ENCODE measurements around the gene MPZL3.

Gene MPZL3

DNA sequence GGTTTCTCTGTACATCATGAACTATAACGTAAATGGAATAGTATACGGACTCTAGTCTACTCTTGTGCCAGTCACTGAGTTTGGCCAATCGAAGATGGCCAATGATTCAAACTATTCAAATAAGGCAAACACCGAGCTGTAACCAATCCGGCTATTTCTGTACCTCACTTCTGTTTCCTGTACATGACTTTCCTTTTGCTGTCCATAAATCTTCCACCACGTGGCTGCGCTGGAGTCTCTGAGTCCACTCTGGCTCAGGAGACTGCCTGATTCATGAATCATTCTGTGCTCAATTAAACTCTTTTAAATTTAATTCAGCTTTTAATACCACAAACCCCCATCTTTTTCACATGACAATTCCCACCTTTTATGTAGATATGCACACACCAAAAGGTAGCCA is 25.9 kb downstream of the MPZL3 start:
- H3K27ac ChIP-seq (ENCODE audit: low read depth, low read length), result no peak overlapping the region

DNA sequence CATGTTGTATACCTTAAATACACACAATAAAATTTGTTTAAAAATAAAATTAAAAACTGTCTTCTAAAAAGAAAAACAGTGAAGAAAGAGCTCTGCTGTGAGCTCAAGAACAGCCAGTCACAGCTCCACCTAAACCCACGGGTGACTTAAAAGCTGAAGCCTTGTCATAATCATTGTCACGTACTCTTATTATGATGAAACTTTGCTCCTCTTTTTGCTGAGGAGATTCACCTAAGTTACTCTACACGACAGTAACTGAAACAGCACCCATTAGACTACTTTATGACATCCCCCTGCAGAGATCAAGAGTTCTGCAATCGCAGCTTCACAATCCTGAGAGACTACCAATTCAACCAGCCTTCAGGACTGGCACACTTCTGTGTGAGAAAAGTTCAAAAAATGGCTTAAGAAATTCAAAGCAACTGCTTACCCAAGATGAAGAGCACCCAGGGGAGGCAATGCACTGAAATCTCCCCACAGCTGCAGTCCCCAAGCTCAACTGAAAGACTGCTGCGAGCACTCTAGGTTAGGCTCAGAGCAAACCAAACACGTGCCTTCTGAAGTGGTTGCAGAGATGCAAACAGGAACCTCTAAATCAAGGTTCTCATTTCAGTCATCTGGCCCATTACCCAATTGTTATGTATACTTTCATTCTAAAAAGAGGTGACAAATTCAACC is 27.5 kb downstream of the MPZL3 start, which contains the start of gene JAML:
TSS of gene JAML (minus strand) at position 501 of the 678 bp plus-strand sequence. CDS start 10,145 bp downstream, outside the sequence.
- no peak within 1 kb of the TSS for H3K27ac ChIP-seq (ENCODE audit: low read depth, low read length)
- peak within 1 kb of the TSS; percentile 4 to 51 (median 25) for H3K4me3 ChIP-seq (ENCODE audit: low read depth in 1 of 5, low read length in 5 of 5)
- peaks cover 0 to 38% (median 21%) of the 10 kb centered on the region in 5 donors for H3K4me1 ChIP-seq (ENCODE audit: control insufficient read depth in 5 of 5, insufficient read depth in 5 of 5, low read length in 5 of 5)
- H3K9me3 ChIP-seq (ENCODE audit: control insufficient read depth in 5 of 5, low read length in 5 of 5), result no peaks in the 10 kb centered on the region
- H3K27me3 ChIP-seq (ENCODE audit: control insufficient read depth in 5 of 5, insufficient read depth in 4 of 5, low read length in 5 of 5), result peaks cover 0 to 6% (median 0%) of the 10 kb centered on the region in 5 donors
- H3K9ac ChIP-seq (ENCODE audit: low read length in 5 of 5), result peak within 1 kb of the TSS in 1 of 5 donors; percentile 22
- H3K36me3 ChIP-seq (ENCODE audit: control insufficient read depth in 5 of 5, insufficient read depth in 5 of 5, low read length in 5 of 5), result no peaks in the 10 kb centered on the region

More for the DNA sequence above, 25.9 kb downstream of the MPZL3 start:
- H3K9ac ChIP-seq (ENCODE audit: low read length in 5 of 5), result no peak overlapping the region
- peaks cover 0 to 31% (median 19%) of the 10 kb centered on the region in 5 donors for H3K4me1 ChIP-seq (ENCODE audit: control insufficient read depth in 5 of 5, insufficient read depth in 5 of 5, low read length in 5 of 5)
- no peaks in the 10 kb centered on the region for H3K9me3 ChIP-seq (ENCODE audit: control insufficient read depth in 5 of 5, low read length in 5 of 5)
- H3K36me3 ChIP-seq (ENCODE audit: control insufficient read depth in 5 of 5, insufficient read depth in 5 of 5, low read length in 5 of 5), result no peaks in the 10 kb centered on the region
- no peaks in the 10 kb centered on the region for H3K27me3 ChIP-seq (ENCODE audit: control insufficient read depth in 5 of 5, insufficient read depth in 4 of 5, low read length in 5 of 5)
- H3K4me3 ChIP-seq (ENCODE audit: low read depth in 1 of 5, low read length in 5 of 5), result no peak overlapping the region

DNA sequence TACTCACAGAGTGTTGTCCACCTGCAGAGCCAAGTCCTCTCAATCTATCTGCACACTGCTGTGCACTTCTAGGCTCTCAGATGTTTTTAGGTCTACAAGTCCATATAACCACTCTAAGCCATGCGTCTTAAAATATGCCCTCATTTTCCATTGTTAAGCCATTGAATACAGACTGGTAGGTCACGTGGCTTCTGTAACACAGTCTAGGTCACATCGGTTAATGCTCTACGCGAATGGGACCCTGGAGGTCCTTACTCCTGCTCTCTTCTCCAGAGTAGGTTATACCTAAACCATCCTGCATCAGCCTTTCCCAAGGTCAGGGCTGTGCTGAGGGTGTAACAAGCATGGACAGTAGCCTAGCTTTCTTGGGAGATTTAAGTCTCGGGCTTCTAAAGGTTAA is 28.2 kb downstream of the MPZL3 start:
- H3K27ac ChIP-seq (ENCODE audit: low read depth, low read length), result no peak overlapping the region
- H3K4me1 ChIP-seq (ENCODE audit: control insufficient read depth in 5 of 5, insufficient read depth in 5 of 5, low read length in 5 of 5), result peaks cover 0 to 39% (median 25%) of the 10 kb centered on the region in 5 donors
- H3K36me3 ChIP-seq (ENCODE audit: control insufficient read depth in 5 of 5, insufficient read depth in 5 of 5, low read length in 5 of 5), result no peaks in the 10 kb centered on the region
- no peak overlapping the region for H3K9ac ChIP-seq (ENCODE audit: low read length in 5 of 5)
- H3K4me3 ChIP-seq (ENCODE audit: low read depth in 1 of 5, low read length in 5 of 5), result peak overlapping the region; percentile 4 to 51 (median 25)
- peaks cover 0 to 6% (median 0%) of the 10 kb centered on the region in 5 donors for H3K27me3 ChIP-seq (ENCODE audit: control insufficient read depth in 5 of 5, insufficient read depth in 4 of 5, low read length in 5 of 5)
- H3K9me3 ChIP-seq (ENCODE audit: control insufficient read depth in 5 of 5, low read length in 5 of 5), result no peaks in the 10 kb centered on the region

DNA sequence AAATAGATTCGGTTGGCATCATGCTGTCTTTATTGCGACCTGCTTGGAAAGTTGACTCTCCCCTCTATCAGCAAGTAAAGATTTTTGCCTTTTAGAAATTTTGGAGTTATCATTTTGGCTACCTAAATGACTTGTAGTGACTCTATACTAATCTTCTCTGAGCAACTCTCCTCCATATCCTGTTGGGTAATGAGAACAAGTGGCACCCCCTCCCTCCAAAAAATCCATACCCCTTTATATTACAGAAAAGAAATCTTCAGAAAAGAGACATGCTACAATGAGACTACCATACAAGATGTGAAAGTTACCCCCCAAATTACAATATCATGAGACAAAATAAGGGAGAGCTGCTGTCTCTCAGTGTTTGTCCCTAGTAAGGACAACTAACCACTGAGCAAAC is 28.6 kb downstream of the MPZL3 start:
- peak overlapping the region in 4 of 5 donors; percentile 11 to 51 (median 38) for H3K4me3 ChIP-seq (ENCODE audit: low read depth in 1 of 5, low read length in 5 of 5)
- no peak overlapping the region for H3K27ac ChIP-seq (ENCODE audit: low read depth, low read length)
- no peak overlapping the region for H3K9ac ChIP-seq (ENCODE audit: low read length in 5 of 5)
- no peaks in the 10 kb centered on the region for H3K36me3 ChIP-seq (ENCODE audit: control insufficient read depth in 5 of 5, insufficient read depth in 5 of 5, low read length in 5 of 5)
- H3K4me1 ChIP-seq (ENCODE audit: control insufficient read depth in 5 of 5, insufficient read depth in 5 of 5, low read length in 5 of 5), result peaks cover 0 to 36% (median 25%) of the 10 kb centered on the region in 5 donors
- peaks cover 0 to 6% (median 0%) of the 10 kb centered on the region in 5 donors for H3K27me3 ChIP-seq (ENCODE audit: control insufficient read depth in 5 of 5, insufficient read depth in 4 of 5, low read length in 5 of 5)
- H3K9me3 ChIP-seq (ENCODE audit: control insufficient read depth in 5 of 5, low read length in 5 of 5), result no peaks in the 10 kb centered on the region

DNA sequence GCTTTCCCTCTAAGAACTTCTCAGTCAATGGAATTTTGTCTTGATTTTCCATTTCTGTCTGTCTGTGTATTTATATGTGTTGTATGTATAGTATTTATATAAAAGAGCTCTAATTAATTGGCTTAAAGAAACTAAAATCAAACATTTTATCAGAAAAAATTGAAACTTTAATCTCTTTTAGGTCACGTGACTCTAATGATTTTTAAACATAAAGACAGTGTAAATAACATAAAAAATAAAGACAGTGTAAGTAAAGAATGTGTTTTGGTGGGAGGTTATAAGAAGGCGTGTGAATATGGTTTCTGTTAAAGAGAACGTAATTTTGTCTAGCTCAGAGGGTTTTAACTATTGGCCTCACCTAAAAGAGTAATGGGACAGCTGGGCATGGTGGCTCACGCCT is 29.7 kb downstream of the MPZL3 start:
- Histone ChIP-seq H3K27ac (ENCODE audit: low read depth, low read length) (no peak overlapping the region), H3K4me3 (ENCODE audit: low read depth in 1 of 5, low read length in 5 of 5) (no peak overlapping the region), H3K4me1 (ENCODE audit: control insufficient read depth in 5 of 5, insufficient read depth in 5 of 5, low read length in 5 of 5) (peaks cover 0 to 35% (median 22%) of the 10 kb centered on the region in 5 donors)

DNA sequence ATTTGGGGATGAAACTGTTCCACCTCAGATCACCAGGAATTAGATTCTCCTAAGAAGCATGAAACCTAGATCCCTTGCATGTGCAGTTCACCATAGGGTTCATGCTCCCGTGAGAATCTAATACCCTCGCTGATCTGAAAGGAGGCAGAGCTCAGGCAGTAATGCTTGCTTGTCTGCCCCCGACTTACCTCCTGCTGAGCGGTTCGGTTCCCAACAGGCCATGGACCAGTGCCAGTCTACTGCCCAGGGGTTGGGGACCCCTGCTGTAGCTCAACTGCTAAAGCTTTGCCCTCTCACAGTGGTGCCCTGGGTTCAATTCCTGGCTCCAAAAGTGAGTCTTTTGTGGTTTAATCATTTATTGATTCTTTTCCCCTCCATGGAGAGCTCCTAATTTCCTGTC is 30.7 kb downstream of the MPZL3 start:
- Histone ChIP-seq H3K9me3 (ENCODE audit: control insufficient read depth in 5 of 5, low read length in 5 of 5) (no peaks in the 10 kb centered on the region), H3K4me1 (ENCODE audit: control insufficient read depth in 5 of 5, insufficient read depth in 5 of 5, low read length in 5 of 5) (peaks cover 0 to 30% (median 18%) of the 10 kb centered on the region in 5 donors), H3K36me3 (ENCODE audit: control insufficient read depth in 5 of 5, insufficient read depth in 5 of 5, low read length in 5 of 5) (no peaks in the 10 kb centered on the region), H3K27me3 (ENCODE audit: control insufficient read depth in 5 of 5, insufficient read depth in 4 of 5, low read length in 5 of 5) (peaks cover 0 to 6% (median 0%) of the 10 kb centered on the region in 5 donors), H3K9ac (ENCODE audit: low read length in 5 of 5) (no peak overlapping the region), H3K27ac (ENCODE audit: low read depth, low read length) (no peak overlapping the region), H3K4me3 (ENCODE audit: low read depth in 1 of 5, low read length in 5 of 5) (no peak overlapping the region)

More for the DNA sequence above, 29.7 kb downstream of the MPZL3 start:
- Histone ChIP-seq H3K9me3 (ENCODE audit: control insufficient read depth in 5 of 5, low read length in 5 of 5) (no peaks in the 10 kb centered on the region), H3K27me3 (ENCODE audit: control insufficient read depth in 5 of 5, insufficient read depth in 4 of 5, low read length in 5 of 5) (peaks cover 0 to 6% (median 0%) of the 10 kb centered on the region in 5 donors), H3K36me3 (ENCODE audit: control insufficient read depth in 5 of 5, insufficient read depth in 5 of 5, low read length in 5 of 5) (no peaks in the 10 kb centered on the region), H3K9ac (ENCODE audit: low read length in 5 of 5) (no peak overlapping the region)

DNA sequence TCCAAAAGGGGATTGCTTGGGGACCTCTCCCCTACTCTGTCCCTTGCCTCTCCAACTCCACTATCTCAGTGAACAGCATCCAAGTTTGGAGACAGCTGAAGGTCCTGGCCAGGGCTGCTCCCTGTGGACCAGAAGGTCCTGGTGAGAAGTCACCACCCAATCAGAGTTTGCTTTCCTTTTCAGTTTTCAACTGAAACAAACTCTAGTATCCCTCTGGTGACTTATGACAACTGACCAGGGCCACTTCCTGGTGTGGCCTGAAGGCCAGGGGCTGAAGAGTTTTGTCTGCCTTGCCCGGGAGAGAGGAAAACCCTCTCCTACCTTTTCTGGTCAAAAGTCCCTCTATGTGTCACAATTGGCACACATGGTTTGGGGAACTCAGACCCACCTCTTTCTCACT is 32.4 kb downstream of the MPZL3 start:
- Histone ChIP-seq H3K9me3 (ENCODE audit: control insufficient read depth in 5 of 5, low read length in 5 of 5) (no peaks in the 10 kb centered on the region), H3K27me3 (ENCODE audit: control insufficient read depth in 5 of 5, insufficient read depth in 4 of 5, low read length in 5 of 5) (peaks cover 0 to 6% (median 0%) of the 10 kb centered on the region in 5 donors), H3K27ac (ENCODE audit: low read depth, low read length) (no peak overlapping the region), H3K9ac (ENCODE audit: low read length in 5 of 5) (no peak overlapping the region), H3K4me1 (ENCODE audit: control insufficient read depth in 5 of 5, insufficient read depth in 5 of 5, low read length in 5 of 5) (peaks cover 0 to 20% (median 15%) of the 10 kb centered on the region in 5 donors), H3K36me3 (ENCODE audit: control insufficient read depth in 5 of 5, insufficient read depth in 5 of 5, low read length in 5 of 5) (no peaks in the 10 kb centered on the region), H3K4me3 (ENCODE audit: low read depth in 1 of 5, low read length in 5 of 5) (no peak overlapping the region)

DNA sequence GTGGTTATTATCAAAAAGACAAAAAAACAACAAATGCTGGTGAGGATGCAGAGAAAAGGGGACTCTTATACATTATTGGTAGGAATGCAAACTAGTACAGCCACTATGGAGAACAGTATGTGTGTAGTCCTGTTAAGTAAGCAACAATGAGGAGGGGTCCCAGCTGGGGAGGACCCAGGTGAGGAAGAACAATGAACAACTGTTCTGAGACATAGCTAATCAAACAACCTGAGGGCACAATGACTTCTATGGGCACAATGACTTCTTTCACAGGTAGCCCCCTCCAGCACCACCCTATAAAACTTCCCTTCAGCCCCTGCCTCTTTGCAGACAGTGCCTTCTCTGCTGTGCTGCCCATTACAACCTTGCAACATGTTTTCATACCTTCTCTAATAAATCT is 32.9 kb downstream of the MPZL3 start:
- Histone ChIP-seq H3K9ac (ENCODE audit: low read length in 5 of 5) (no peak overlapping the region), H3K9me3 (ENCODE audit: control insufficient read depth in 5 of 5, low read length in 5 of 5) (no peaks in the 10 kb centered on the region), H3K4me1 (ENCODE audit: control insufficient read depth in 5 of 5, insufficient read depth in 5 of 5, low read length in 5 of 5) (peaks cover 0 to 16% (median 10%) of the 10 kb centered on the region in 5 donors), H3K4me3 (ENCODE audit: low read depth in 1 of 5, low read length in 5 of 5) (no peak overlapping the region), H3K36me3 (ENCODE audit: control insufficient read depth in 5 of 5, insufficient read depth in 5 of 5, low read length in 5 of 5) (no peaks in the 10 kb centered on the region), H3K27ac (ENCODE audit: low read depth, low read length) (no peak overlapping the region), H3K27me3 (ENCODE audit: control insufficient read depth in 5 of 5, insufficient read depth in 4 of 5, low read length in 5 of 5) (peaks cover 0 to 6% (median 0%) of the 10 kb centered on the region in 5 donors)

DNA sequence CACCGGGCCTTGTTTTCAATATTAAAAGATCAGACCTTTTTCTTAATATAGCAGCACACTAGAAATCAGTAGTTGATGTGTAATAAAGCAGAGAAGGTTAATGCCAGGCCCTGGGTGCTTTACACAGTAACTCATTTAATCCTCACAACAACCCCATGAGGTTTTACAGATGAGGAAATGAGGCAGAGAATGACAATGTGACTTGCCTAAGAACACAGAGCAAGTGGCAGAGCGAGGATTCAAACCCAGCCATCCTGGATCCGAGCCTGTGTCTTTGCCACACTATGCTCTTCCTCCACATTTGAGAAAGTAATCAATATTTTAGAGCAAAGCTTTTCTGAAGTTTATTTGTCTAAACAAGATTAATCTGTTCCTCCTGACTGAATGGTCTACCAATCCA is 34.6 kb downstream of the MPZL3 start:
- Histone ChIP-seq H3K27ac (ENCODE audit: low read depth, low read length) (no peak overlapping the region), H3K9me3 (ENCODE audit: control insufficient read depth in 5 of 5, low read length in 5 of 5) (no peaks in the 10 kb centered on the region), H3K4me1 (ENCODE audit: control insufficient read depth in 5 of 5, insufficient read depth in 5 of 5, low read length in 5 of 5) (peaks cover 0 to 27% (median 16%) of the 10 kb centered on the region in 5 donors), H3K4me3 (ENCODE audit: low read depth in 1 of 5, low read length in 5 of 5) (no peak overlapping the region), H3K9ac (ENCODE audit: low read length in 5 of 5) (no peak overlapping the region), H3K36me3 (ENCODE audit: control insufficient read depth in 5 of 5, insufficient read depth in 5 of 5, low read length in 5 of 5) (no peaks in the 10 kb centered on the region), H3K27me3 (ENCODE audit: control insufficient read depth in 5 of 5, insufficient read depth in 4 of 5, low read length in 5 of 5) (peaks cover 0 to 6% (median 0%) of the 10 kb centered on the region in 5 donors)

Data from subcutaneous abdominal adipose tissue (tissue), 5 donors.